ENCODE measurements around the gene HGFAC.

HGFAC gene

GRCh38 chr4:3441501-3442459 lies at the start of gene HGFAC:
TSS of gene HGFAC (plus strand) at chr4:3441968. CDS start at chr4:3442002, 34 bp downstream.
- no peak within 1 kb of the TSS for H3K4me3 ChIP-seq (ENCODE audit: low read depth, low read length)
- TF ChIP-seq, protein P1, sequence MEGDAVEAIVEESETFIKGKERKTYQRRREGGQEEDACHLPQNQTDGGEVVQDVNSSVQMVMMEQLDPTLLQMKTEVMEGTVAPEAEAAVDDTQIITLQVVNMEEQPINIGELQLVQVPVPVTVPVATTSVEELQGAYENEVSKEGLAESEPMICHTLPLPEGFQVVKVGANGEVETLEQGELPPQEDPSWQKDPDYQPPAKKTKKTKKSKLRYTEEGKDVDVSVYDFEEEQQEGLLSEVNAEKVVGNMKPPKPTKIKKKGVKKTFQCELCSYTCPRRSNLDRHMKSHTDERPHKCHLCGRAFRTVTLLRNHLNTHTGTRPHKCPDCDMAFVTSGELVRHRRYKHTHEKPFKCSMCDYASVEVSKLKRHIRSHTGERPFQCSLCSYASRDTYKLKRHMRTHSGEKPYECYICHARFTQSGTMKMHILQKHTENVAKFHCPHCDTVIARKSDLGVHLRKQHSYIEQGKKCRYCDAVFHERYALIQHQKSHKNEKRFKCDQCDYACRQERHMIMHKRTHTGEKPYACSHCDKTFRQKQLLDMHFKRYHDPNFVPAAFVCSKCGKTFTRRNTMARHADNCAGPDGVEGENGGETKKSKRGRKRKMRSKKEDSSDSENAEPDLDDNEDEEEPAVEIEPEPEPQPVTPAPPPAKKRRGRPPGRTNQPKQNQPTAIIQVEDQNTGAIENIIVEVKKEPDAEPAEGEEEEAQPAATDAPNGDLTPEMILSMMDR (conservative IDR thresholded peaks at IDR 0.05; ENCODE audit: low read depth, low read length), result no peak
- no peak for DNase-seq (ENCODE audit: low read depth)

DNA sequence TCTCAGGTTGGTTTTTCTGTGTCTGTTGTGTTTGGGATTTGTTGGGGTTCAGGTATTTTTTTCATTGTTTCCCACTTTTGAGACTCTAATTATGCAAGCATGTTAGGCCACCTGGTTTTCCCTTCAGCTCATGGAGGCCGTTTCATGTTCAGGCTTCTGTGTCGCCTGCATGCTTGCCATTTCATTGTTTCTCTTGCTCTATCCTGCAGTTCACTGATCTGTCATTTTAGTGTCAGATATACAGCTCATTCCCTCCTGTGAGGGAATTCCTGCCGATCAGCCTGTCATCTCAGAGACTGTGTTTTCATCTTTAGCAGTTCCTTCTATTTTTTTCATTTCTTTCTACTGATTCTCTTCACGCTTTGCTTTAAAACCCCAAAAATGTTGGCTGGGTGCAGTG lies 49.4 kb upstream of the HGFAC start:
- no peak overlapping the region for H3K4me3 ChIP-seq (ENCODE audit: low read depth, low read length)
- no peak for DNase-seq (ENCODE audit: low read depth)
- TF ChIP-seq, protein P1 (conservative IDR thresholded peaks at IDR 0.05; ENCODE audit: low read depth, low read length), result no peak

- DNase-seq (ENCODE audit: low read depth), result no peak
- TF ChIP-seq, protein P1 (conservative IDR thresholded peaks at IDR 0.05; ENCODE audit: low read depth, low read length), result no peak
- H3K4me3 ChIP-seq (ENCODE audit: low read depth, low read length), result no peak overlapping the region
Measured at GRCh38 chr4:3393171-3393570, 48.6 kb upstream of the HGFAC start.

- DNase-seq (ENCODE audit: low read depth), result no peak
- TF ChIP-seq, protein P1 (conservative IDR thresholded peaks at IDR 0.05; ENCODE audit: low read depth, low read length), result no peak
- H3K4me3 ChIP-seq (ENCODE audit: low read depth, low read length), result no peak overlapping the region
Measured at GRCh38 chr4:3396600-3396999, 45.2 kb upstream of the HGFAC start.

DNA sequence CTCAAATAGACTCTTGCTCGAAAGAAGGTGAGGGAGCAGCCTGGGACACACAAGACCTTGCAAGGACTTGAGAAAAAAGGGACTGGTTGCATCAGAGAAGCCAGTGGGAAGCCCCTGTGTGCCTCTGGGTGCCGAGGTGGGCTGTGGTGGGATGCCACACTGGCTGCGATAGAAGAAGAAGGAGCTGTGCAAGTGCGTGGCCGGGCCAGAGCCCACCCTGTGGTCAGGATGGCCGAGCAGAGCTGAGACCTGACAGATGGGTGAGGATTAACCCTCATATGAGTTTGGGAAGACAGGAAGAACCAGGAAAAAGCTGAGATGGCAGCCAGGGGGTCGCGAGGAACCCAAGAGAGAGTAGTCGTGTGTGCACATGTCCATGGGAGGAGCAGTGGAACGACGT lies 44.6 kb upstream of the HGFAC start:
- no peak for DNase-seq (ENCODE audit: low read depth)
- no peak overlapping the region for H3K4me3 ChIP-seq (ENCODE audit: low read depth, low read length)
- TF ChIP-seq, protein P1 (conservative IDR thresholded peaks at IDR 0.05; ENCODE audit: low read depth, low read length), result no peak

GRCh38 chr4:3399277-3400194 lies 42.2 kb upstream of the HGFAC start:
- no peak overlapping the region for H3K4me3 ChIP-seq (ENCODE audit: low read depth, low read length)
- DNase-seq (ENCODE audit: low read depth), result peak; percentile 47
- TF ChIP-seq, protein P1 (conservative IDR thresholded peaks at IDR 0.05; ENCODE audit: low read depth, low read length), result peak; percentile 13
